IPS-11a (cell line): ENCODE data around the gene PLEKHG4B.

ENCODE experiments used
- H3K4me3 ChIP-seq: one replicate; pipeline ENCODE4 v1.5.1; 2013; ENCODE audit warnings: low read depth, low read length, control low read depth

The PLEKHG4B gene

DNA sequence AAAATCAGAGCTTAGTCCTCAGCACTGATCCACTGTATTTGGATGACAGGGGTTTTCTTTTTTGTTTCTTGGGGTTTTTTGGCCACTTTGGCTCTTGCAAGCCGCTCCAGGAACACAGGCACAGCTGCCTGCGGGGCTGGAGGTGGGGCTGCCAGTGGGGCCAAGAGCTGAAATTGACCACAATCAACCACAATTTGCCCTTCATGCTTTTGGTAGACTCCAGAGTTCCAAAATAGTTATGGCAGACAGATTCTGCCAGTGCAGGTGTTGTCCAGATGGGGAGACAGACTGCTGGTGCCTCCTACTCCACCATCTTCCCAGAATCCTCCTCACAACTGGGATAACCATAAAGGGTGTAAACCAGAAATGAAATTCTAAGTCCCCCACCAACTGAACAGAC, 36.5 kb downstream of the PLEKHG4B start:
- no peak overlapping the region for H3K4me3 ChIP-seq

DNA sequence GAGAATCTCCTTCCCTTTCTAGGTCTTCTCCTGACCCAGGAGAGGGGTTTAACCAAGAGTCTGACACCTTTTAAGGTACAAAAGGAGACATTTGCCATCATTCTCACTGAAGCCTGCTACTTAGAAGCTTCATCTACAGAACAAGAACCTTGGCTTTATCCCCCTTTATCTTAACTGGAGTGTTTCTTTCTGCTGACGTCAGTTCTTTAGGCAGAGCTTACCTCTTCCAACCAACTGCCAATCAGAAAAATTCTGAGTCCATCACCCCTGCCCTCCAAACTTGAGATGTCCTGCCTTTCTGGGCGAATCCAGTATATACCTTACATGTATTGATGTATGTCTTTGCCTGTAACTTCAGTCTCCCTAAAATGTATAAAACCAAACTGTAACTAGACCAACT, 37.2 kb downstream of the PLEKHG4B start:
- H3K4me3 ChIP-seq: no peak overlapping the region

DNA sequence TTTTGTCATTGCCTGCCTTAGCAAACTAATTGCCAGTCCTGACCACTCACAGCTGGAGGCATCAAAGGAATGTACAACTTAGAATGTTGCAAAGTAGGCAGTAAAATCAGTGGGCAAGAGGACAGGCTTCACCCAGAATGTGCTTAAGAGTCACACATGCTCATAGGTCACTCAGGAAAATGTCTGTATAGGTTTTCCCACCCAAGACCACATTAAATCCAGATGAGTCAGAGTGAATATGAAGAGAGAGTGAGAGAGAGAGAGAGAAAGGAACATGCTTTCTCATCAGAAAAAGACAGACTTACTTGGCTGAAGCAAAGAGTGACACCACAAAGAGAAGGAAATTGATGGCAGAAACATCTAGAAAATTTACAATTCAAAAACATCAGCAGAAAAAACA, 37.9 kb downstream of the PLEKHG4B start:
- H3K4me3 ChIP-seq: no peak overlapping the region

DNA sequence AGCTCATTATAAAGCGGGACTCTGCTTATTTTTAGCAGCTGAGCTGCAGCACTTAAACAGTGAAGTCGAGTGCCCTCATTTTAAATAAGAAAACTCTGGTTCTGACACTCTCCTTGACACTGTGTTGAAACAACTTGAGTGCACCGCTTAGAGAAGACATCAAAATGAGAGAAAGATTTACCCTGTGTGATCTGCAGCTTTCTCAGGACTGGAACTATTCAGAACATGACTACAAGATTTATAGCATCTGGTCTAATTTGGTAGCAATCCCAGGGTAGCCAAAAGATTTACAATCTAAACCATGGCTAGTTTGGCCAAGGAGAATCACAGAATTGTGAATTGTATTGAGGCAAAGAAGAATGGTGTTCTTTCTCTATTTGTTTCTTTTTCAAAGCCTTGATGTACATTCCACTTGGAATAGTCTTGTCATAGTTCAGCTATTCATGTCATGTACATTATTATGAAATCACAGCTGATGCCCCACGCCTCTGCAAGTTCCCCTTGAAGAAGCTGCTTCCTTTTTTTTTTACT, 38.7 kb downstream of the PLEKHG4B start:
- H3K4me3 ChIP-seq: no peak overlapping the region

DNA sequence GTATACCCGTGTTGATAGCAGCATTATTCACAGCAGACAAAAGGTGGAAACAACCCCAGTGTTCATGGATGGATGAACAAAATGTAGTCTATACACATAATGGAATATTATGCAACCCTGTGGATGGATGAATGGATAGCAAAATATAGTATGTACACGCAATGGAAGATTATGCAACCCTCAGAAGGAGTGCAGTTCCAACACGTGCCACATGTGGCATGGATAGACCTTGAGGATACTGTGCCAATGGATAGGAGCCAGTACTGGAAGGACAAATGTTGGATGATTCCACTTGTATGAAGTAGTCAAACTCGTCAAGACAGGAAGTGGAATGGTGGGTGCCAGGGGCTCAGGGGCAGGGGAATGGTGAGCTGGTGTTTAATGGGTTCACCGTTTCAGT, 44.9 kb downstream of the PLEKHG4B start:
- H3K4me3 ChIP-seq: no peak overlapping the region

DNA sequence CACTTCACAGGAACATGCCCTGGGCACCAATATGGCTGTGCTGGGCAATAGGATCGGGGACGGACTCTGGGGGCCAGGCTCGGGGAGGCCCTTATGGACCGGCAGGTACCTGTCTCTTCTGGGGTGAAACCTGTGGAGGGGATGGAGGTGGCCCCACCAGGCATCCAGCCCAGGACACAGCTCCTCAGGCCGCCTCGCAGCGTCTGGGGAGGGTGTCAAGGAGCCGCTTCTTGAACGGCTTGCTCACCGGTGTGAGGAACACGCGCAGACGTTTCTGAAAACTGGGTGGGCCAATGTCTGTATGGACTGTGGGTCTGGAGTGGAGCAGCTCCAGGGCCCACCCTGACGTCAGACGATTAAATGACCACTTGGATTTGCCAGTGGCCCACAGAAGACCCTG, 45.8 kb downstream of the PLEKHG4B start:
- H3K4me3 ChIP-seq: no peak overlapping the region

DNA sequence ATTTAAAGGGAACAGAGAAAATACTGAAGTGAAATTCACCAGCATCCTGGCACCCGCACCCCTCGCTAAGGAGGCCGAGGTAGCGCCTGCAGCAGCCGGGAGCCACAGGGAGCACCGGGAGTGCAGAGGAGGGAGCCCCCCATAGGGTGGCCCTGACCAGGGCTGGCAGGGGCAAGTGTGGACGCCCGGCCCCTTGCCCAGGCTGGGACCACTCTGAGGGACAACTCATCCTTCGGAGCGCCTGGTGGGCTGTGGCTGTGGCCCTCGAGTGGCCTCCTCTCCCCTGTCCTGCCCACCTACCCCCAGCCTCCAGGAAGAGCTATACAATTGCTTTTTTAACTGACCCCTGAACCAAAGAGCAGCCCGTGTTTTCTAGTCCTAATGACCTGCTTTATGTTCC, 47.0 kb downstream of the PLEKHG4B start:
- no peak overlapping the region for H3K4me3 ChIP-seq

DNA sequence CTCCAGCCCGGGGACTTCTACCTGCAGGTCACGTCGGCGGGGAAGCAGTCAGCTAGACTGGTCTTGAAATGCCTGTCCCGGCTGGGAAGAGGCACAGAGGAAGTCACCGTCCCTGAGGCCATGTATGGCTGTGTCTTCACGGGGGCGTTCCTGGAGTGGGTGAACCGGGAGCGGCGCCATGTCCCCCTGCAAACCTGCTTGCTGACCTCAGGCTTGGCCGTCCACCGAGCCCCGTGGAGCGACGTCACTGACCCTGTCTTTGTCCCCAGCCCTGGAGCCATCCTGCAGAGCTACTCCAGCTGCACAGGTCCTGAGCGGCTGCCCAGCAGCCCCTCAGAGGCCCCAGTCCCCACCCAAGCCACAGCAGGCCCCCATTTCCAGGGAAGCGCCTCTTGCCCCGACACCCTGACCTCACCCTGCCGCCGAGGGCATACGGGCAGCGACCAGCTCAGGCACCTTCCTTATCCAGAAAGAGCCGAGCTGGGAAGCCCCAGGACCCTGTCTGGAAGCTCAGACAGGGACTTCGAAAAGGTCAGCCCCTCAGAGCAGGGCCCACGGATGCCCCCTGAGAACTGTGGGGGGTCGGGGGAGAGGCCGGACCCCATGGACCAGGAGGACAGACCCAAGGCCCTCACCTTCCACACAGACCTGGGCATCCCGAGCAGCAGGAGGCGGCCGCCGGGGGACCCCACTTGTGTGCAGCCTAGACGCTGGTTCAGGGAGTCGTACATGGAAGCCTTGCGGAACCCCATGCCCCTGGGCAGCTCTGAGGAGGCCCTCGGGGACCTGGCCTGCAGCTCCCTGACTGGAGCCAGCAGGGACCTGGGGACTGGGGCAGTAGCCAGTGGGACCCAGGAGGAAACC, 47.8 kb downstream of the PLEKHG4B start:
- H3K4me3 ChIP-seq: no peak overlapping the region

DNA sequence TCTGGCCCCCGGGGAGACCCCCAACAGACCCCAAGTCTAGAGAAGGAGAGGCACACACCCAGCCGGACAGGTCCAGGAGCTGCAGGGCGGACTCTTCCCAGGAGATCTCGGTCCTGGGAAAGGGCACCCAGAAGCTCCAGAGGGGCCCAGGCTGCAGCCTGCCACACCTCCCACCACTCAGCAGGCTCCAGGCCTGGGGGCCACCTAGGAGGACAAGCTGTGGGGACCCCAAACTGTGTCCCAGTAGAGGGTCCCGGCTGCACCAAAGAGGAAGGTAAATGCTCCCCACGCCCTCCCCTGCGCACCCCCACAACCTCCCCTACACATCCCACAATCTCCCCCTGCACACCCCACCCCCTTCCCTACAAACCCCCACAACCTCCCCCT, 48.5 kb downstream of the PLEKHG4B start:
- no peak overlapping the region for H3K4me3 ChIP-seq

DNA sequence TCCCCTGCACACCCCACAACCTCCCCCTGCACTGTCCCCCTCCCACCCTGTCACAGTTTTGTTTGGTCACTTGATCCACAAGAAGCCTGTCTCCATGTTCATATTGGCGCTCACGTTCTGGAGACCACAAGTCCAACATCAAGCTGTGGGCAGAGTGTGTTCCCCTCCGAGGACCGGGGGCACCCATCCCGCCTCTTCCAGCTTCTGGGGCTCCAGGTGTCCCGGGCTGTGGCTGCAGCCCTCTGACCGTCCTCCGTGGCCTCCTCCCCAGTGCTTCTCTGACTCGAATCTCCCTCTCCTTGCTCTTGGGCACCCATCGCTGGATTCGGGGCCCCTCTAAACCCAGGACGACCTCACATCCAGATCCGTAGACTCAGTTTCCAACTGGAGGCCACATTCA, 49.2 kb downstream of the PLEKHG4B start:
- no peak overlapping the region for H3K4me3 ChIP-seq

DNA sequence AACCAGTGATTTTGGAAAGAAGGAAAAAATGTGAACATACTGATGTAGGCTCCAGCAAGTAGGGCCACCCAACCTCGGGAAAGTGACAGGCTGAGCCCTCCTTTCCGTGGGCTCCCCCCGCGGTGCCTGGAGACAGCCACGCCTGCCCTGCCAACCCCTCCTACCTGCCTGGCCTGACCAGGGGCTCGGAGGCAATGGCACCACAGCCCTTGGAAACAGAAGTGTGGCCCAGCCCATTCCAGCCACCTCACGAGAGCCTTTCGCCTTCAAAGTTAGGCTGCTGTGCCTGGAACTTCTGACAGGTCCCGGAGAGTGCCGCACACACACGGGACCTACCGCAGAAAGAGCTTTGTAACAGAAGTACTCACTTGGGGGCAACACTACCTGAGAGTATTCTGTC, 49.8 kb downstream of the PLEKHG4B start:
- no peak overlapping the region for H3K4me3 ChIP-seq

DNA sequence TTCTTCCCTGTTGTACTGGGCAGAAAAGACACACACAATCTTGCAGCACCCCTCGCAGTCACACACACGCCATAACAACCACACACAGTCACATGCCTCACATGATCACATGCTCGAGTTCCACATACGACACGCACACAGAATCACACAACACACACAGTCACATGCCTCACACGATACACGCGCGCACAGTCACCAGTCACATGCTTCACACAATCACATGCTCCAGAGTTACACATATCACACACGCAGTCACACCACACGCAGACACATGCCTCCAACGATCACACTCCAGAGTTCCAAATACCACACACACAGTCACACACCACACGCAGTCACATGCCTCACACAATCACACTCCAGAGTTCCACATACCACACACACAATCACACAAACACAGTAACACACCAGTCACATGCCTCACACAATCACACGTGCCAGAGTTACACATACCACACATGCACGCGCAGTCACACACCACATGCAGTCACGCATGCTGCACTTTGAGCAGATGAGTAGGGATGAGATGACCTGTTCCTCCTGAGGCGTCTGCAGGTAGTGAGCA, 50.4 kb downstream of the PLEKHG4B start:
- H3K4me3 ChIP-seq: no peak overlapping the region

DNA sequence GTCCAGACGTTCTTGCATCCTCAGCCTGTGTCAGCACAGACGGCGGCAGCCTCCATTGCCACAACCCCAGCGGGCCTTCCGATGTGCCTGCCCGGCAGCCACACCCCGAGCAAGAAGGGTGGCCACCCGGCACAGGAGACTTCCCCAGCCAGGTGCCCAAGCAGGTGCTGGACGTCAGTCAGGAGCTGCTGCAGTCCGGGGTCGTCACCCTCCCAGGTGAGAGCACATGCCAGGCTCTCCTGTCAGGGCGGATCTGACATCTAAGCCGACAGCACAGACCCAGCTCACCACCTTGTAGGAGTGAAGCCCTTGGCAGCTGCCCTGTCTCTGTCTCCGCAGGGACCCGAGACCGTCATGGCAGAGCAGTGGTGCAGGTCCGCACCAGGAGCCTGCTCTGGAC, 51.1 kb downstream of the PLEKHG4B start:
- H3K4me3 ChIP-seq: no peak overlapping the region

DNA sequence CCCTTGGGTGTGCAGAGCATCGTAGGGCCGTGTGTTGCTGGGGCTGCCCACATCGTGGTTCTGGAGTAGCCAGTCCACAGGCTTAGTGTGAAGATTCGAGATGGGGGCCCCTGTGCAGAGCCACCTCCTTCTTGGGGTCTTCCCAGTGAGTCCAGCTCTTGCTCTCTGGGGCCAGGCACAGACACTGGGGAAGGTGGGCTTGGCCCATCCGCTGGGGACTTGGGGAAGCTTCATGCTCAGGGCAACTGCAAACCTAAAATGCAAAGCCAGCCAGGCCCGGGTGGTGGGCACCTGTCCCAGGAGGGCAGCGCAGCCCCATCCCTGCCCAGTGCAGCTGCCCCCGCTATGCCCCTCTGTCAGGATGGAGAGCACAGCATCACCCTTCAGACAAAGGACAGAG, 53.0 kb downstream of the PLEKHG4B start:
- H3K4me3 ChIP-seq: no peak overlapping the region

DNA sequence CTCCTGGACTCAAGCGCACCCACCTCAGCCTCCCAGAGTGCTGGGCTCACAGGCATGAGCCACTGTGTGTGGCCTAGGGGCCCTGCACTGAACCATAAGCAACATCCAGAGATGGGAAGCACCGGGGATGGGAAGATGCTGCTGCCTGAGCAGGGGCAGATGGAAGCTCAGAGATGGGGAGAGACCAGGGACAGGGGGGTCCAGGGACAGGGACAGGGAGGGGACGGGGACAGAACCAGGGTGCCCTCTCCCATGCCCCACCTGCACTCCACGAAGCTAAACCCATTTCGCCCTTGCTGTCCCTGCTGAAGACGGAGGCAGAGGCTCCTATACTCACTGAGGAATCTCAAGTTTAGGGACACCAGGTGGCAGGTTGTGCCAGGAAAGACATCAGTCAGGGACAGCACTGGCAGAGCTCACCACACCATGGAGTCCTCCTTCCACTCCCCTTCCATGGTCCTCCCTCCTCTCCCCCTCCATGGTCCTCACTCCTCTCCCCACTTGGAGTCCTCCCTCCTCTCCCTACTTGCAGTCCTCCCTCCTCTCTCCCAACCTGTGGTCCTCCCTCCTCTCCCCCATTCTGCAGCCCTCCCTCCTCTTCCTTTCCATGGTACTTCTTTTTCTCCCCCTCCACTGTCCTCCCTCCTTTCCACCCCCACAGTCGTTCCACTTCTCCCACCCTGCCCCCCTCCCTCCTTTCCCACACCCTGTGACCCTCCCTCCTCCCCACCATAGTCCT, 53.8 kb downstream of the PLEKHG4B start:
- no peak overlapping the region for H3K4me3 ChIP-seq

DNA sequence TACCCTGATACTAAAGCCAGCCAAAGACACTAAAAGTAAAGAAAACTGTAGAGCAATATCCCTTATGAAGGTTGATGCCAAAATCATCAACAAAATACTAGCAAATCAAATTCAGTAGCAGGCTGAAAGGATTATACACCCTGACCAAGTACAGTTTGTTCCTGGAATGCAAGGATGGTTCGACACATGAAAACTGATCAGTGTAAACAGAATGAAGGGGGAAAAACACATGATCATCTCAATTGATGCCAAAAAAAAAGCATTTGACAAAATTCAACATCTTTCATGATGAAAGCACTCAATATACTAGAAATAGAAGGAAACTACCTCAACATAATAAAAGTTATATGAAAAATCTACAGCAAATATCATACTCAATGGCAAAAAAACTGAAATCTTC, 55.8 kb downstream of the PLEKHG4B start:
- H3K4me3 ChIP-seq: no peak overlapping the region

DNA sequence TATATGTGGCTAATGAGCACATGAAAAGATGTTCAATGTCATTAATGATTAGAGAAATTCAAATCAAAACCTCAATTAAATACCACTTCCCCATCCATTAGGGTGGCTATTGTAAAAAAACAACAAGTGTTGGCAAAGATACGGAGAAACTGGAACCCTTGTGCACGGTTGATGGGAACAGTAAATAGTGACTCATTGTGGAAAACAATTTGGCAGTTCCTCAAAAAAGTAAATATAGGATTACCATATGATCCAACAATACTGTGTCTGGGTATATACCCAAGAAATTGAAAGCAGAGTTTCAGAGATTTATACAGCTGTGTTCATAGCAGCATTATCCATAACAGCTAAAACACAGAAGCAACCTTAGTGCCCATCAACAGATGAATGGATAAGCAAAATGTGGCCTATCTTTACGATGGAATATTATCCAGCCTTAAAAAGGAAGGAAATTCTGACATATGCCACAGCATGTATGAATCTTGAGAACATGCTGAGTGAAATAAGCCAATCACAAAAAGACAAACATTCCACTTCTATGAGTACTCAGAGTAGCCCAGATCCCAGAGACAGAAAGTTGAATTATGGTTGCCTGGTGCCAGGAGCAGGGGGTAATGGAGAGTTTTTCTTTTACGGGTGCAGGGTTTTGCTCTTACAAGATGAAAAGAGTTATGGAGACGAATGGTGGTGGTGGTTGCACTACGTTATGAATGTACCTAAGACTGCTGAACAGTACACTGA, 57.9 kb downstream of the PLEKHG4B start:
- no peak overlapping the region for H3K4me3 ChIP-seq

DNA sequence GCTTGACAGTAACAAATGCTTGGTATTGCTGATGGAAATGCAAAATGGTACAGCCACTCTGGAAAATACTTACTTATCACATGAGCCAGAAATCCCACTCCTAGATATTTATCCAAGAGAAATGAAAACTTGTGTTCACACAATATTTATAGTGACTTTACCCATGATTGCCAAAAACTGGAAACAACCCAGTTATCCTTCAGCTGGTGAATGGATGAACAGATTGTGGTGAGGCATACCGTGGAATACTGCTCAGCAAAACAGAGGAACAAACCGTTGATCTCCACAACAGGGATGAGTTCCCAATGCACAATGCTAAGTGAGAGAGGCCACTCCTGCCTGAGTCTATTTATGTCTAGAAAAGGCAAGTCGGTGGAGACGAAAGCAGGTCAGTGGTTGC, 58.8 kb downstream of the PLEKHG4B start:
- H3K4me3 ChIP-seq: no peak overlapping the region

DNA sequence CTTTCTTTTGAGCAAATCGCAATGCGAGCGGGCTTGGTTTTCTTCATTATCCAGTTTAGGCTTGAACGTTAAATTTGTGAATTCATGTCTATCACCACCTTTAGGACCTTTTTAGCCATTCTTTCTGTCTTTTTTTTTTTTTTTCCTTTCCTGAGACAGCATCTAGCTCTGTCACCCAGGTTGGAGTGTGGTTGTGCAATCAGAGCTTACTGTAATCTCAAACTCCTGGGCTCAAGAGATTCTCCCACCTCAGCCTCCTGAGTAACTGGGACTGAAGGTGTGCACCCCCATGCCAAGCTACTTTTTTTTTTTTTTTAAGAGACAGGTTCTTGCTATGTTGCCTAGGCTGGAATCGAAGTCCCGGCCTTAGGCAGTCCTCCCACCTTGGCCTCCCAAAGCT, 60.1 kb downstream of the PLEKHG4B start:
- H3K4me3 ChIP-seq: no peak overlapping the region

DNA sequence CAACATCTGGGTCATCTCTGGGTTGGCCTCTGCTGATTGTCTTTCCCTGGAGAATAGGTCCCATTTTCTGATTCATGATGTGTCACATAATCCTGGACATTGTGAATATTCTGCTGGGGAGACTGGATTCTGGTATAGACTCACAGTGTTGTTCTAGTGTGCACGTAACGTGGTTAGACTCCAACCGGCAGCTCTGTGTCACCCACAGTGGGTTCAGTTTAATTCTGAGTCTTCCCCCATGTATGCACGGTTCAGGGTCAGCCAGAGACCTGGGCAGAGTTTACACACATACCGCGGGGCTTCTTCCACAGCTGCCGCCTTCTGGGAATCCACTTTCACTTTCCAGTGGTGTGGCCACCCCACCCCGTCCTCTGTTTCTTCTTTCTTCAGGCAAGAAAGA, 61.3 kb downstream of the PLEKHG4B start:
- H3K4me3 ChIP-seq: no peak overlapping the region

DNA sequence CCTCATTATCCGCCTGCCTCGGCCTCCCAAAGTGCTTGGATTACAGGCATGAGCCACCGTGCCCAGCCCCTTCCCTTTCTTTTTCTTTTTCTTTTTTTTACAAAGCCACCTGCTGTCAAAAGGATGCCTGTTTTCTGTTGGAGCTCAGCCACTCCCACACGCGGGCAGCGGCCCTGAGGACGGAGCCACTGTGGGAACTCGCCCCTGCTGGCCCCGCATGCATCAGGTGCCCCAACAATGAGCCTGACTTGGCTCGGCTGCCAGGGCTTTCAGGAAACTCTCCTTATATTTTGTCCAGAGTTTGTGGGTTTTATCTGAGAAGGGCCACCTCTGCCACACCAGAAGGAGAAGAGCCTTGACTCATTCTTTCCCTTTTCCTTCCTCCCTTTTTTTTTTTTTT, 62.3 kb downstream of the PLEKHG4B start:
- H3K4me3 ChIP-seq: no peak overlapping the region
